Tibial artery (tissue), 4 donors: ENCODE results near the gene PTS.
A peak's percentile ranks its signal among the peaks of the same experiment; 100 is the strongest.

Experiments
- DNase-seq, 2 donors: peaks; one replicate each; pipeline ENCODE4 v3.0.0-alpha.2; 2019
- H3K27ac ChIP-seq, 2 donors: fragments of 200-600 bp; sonication (generic) in 1 of 2; 1 replicate in 1 of 2; 2 replicates in 1 of 2; pipeline ENCODE4 v1.5.1; 2018 to 2019; ENCODE audit warnings: mild to moderate bottlenecking in 1 of 2
- H3K27me3 ChIP-seq, 2 donors: fragments of 200-600 bp; sonication (generic) in 1 of 2; one replicate each; pipeline versions ENCODE4 v1.5.1 to v1.6.0; 2016 to 2019
- H3K36me3 ChIP-seq, 3 donors: fragments of 200-600 bp; sonication (generic) in 2 of 3; one replicate each; pipeline ENCODE4 v1.5.1; 2016 to 2019; ENCODE audit warnings: mild to moderate bottlenecking in 2 of 3
- H3K4me1 ChIP-seq, 4 donors: fragments of 200-600 bp; sonication (generic) in 2 of 4; 1 replicate in 3 of 4; 2 replicates in 1 of 4; pipeline ENCODE4 v1.5.1; 2016 to 2019
- H3K4me3 ChIP-seq, 2 donors: fragments of 200-600 bp; sonication (generic) in 1 of 2; 1 replicate in 1 of 2; 2 replicates in 1 of 2; pipeline ENCODE4 v1.5.1; 2018 to 2019; ENCODE audit warnings: mild to moderate bottlenecking in 2 of 2
- H3K9me3 ChIP-seq, 3 donors: fragments of 200-600 bp; sonication (generic) in 1 of 3; one replicate each; pipeline ENCODE4 v1.5.1; 2016 to 2019
- intact Hi-C: fragments of 100-400 bp; cut with DNase I; formaldehyde crosslinking; loops from one replicate; pipeline ENCODE4 v1.15.0; 2023; ENCODE audit warnings: low total_unique reads
- TF ChIP-seq, protein P1 (sequence below), 2 experiments: fragments of 200-600 bp in 1 of 2; fragments of 450-650 bp in 1 of 2; IDR thresholded peaks; one replicate each; pipeline ENCODE4 v1.5.1; 2017 to 2019; ENCODE audit warnings: antibody characterized with exemption in 2 of 2, mild to moderate bottlenecking in 1 of 2, moderate library complexity in 1 of 2

PTS gene

GRCh38 chr11:112235750-112236390, 9.6 kb downstream of the PTS start:
- Histone ChIP-seq H3K4me1 (no peaks in the 10 kb centered on the region), H3K27ac (no peak overlapping the region), H3K36me3 (peaks cover 43 to 67% (median 64%) of the 10 kb centered on the region in 3 donors), H3K9me3 (no peaks in the 10 kb centered on the region), H3K27me3 (no peaks in the 10 kb centered on the region), H3K4me3 (no peak overlapping the region)
- DNase-seq, result no peak
- TF ChIP-seq, protein P1, sequence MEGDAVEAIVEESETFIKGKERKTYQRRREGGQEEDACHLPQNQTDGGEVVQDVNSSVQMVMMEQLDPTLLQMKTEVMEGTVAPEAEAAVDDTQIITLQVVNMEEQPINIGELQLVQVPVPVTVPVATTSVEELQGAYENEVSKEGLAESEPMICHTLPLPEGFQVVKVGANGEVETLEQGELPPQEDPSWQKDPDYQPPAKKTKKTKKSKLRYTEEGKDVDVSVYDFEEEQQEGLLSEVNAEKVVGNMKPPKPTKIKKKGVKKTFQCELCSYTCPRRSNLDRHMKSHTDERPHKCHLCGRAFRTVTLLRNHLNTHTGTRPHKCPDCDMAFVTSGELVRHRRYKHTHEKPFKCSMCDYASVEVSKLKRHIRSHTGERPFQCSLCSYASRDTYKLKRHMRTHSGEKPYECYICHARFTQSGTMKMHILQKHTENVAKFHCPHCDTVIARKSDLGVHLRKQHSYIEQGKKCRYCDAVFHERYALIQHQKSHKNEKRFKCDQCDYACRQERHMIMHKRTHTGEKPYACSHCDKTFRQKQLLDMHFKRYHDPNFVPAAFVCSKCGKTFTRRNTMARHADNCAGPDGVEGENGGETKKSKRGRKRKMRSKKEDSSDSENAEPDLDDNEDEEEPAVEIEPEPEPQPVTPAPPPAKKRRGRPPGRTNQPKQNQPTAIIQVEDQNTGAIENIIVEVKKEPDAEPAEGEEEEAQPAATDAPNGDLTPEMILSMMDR (IDR thresholded peaks at IDR 0.05), result no peak
- intact Hi-C loops, result no loop called here

GRCh38 chr11:112237451-112237850, 11.2 kb downstream of the PTS start:
- H3K9me3 ChIP-seq, result no peaks in the 10 kb centered on the region
- intact Hi-C loops, result no loop called here
- no peak for DNase-seq
- H3K27ac ChIP-seq, result no peak overlapping the region
- H3K4me3 ChIP-seq, result no peak overlapping the region
- TF ChIP-seq, protein P1 (IDR thresholded peaks at IDR 0.05), result no peak
- no peaks in the 10 kb centered on the region for H3K4me1 ChIP-seq
- H3K36me3 ChIP-seq, result peaks cover 39 to 59% (median 56%) of the 10 kb centered on the region in 3 donors
- no peaks in the 10 kb centered on the region for H3K27me3 ChIP-seq

DNA sequence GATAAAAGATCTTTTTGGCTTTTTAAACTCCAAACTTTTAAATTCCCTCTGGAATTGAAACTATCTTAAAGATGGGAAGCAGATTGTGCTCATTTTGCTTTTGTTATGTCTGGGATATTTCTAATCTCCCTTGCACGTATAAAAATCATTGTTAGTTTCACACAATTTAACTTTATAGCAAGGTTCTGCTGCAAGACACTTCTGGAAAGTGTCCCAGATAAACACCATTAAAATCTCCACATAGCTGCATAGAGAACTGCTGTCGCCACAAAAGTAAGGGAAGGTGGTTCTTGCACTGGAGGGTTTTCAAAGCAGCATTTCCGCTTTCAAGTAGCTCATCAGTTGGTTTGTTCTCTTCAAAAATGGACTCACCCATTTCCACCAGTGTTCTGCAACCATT, 11.8 kb downstream of the PTS start:
- TF ChIP-seq, protein P1 (IDR thresholded peaks at IDR 0.05), result no peak
- intact Hi-C loops, result no loop called here
- H3K9me3 ChIP-seq, result no peaks in the 10 kb centered on the region
- DNase-seq, result no peak
- H3K36me3 ChIP-seq, result peaks cover 45 to 59% (median 56%) of the 10 kb centered on the region in 3 donors
- no peak overlapping the region for H3K4me3 ChIP-seq
- no peaks in the 10 kb centered on the region for H3K27me3 ChIP-seq
- H3K27ac ChIP-seq, result no peak overlapping the region
- H3K4me1 ChIP-seq, result no peaks in the 10 kb centered on the region

DNA sequence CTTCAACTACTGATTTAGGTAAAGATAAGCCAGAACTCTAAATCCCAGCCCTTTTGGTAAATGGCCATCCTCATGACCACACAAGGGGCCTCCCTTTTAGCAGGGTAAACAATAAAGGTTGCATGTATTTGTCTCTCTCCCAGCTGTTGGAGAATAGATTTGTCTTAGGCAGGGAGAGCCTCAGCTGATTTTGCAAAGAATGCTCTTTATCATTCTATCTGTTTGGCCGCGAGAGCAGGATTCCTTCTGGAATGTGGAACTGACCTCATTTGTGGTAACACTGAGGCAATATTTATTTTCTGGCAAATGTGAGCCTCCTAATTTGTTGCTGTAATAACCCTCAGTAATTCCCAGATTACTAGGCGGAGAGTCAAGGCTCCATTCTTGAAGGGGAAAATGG, 15.3 kb downstream of the PTS start:
- no peak overlapping the region for H3K27ac ChIP-seq
- H3K9me3 ChIP-seq, result no peaks in the 10 kb centered on the region
- H3K27me3 ChIP-seq, result no peaks in the 10 kb centered on the region
- no peaks in the 10 kb centered on the region for H3K4me1 ChIP-seq
- no peak overlapping the region for H3K4me3 ChIP-seq
- peak in 1 of 2 donors; percentile 43 for DNase-seq
- intact Hi-C loops, result no loop called here
- TF ChIP-seq, protein P1 (IDR thresholded peaks at IDR 0.05), result no peak
- H3K36me3 ChIP-seq, result peaks cover 26 to 36% (median 31%) of the 10 kb centered on the region in 3 donors

DNA sequence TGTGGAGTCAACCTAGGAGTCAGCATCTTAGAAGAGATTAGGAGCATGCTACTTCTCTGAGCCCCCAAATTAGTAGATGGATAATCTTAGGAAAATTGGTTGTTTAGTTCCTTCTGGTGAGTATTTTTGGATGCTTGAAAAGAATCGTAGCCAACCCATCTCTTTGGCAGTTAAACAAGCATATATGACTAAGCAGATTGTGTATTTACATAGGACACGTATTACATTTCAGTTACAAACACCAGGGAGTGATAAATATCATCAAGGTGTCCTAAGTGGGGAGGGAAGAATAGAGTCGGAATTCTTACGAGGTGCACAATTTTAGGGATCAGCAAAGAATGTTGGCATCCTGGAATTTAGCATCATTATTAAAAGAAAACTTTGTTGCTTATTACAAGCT, 21.0 kb downstream of the PTS start:
- intact Hi-C loops, result no loop called here
- no peaks in the 10 kb centered on the region for H3K4me1 ChIP-seq
- peaks cover 0 to 8% (median 6%) of the 10 kb centered on the region in 3 donors for H3K36me3 ChIP-seq
- DNase-seq, result no peak
- TF ChIP-seq, protein P1 (IDR thresholded peaks at IDR 0.05), result no peak
- H3K9me3 ChIP-seq, result no peaks in the 10 kb centered on the region
- H3K4me3 ChIP-seq, result no peak overlapping the region
- no peak overlapping the region for H3K27ac ChIP-seq
- no peaks in the 10 kb centered on the region for H3K27me3 ChIP-seq

DNA sequence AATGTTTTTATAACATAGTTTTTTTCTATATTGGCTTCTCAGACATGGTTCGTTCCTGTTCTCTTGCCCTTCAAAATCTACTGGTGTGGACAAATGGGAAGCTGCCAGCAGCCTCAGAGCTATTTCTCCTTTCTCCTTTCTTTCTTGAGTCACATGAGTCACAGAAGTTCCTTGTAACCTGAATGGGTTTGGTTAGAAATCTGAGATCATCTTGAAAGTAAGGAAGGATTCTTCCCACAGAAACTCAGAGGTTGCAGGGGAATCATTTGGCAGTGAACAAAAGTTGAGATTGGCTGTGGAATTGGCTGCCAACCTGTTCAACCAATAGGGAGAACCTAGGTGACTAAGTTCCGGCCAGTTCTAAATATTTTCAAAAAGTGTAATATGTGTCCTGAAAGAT, 22.0 kb downstream of the PTS start:
- TF ChIP-seq, protein P1 (IDR thresholded peaks at IDR 0.05), result no peak
- no peaks in the 10 kb centered on the region for H3K27me3 ChIP-seq
- intact Hi-C loops, result no loop called here
- no peak overlapping the region for H3K4me3 ChIP-seq
- no peak overlapping the region for H3K27ac ChIP-seq
- no peaks in the 10 kb centered on the region for H3K36me3 ChIP-seq
- DNase-seq, result no peak
- H3K9me3 ChIP-seq, result no peaks in the 10 kb centered on the region
- no peaks in the 10 kb centered on the region for H3K4me1 ChIP-seq
